ENCODE measurements around the gene GPBAR1. TPM values are rescaled to one million over a fixed set of nuclear protein-coding genes. Genes with fewer than 3 reads are reported as not detected.

The GPBAR1 gene
- total and polyA plus RNA-seq, 11 donors: 0.52 to 4.7 (median 1.2) TPM

GRCh38 chr2:218216674-218217359, 44.0 kb upstream of the GPBAR1 start, which contains the start of gene ARPC2:
TSS of gene ARPC2 (plus strand) at chr2:218217189. CDS start at chr2:218217471, 282 bp downstream.
- no peaks in the 10 kb centered on the region for H3K27me3 ChIP-seq
- peak; percentile 92 to 98 (median 98) for ATAC-seq
- peak within 1 kb of the TSS; percentile 84 to 98 (median 96) for H3K27ac ChIP-seq
- peak; percentile 96 to 97 (median 97) for DNase-seq
- intact Hi-C loops (cut with DNase I): loop anchor here in 5 of 10 donors (1.0 to 10.0 kb wide), 7 partner anchors 40 to 180 kb away; partner anchors contain the start of genes AAMP (in 1 of the 5), CTDSP1 (in 1 of the 5), GPBAR1 (in 1 of the 5) and PNKD (in 1 of the 5)
- H3K36me3 ChIP-seq: peaks cover 0 to 30% (median 1%) of the 10 kb centered on the region in 9 donors
- WGBS, 4 donors: 0 to 1% (median 1%) methylated on average over 50 to 60 of the region's 60 CpGs
- H3K4me3 ChIP-seq: peak within 1 kb of the TSS; percentile 62 to 99 (median 96)
- H3K9me3 ChIP-seq: no peaks in the 10 kb centered on the region
- TF ChIP-seq POLR2A (IDR thresholded peaks at IDR 0.05) (peak in 1 of 2 donors; percentile 85), CTCF (IDR thresholded peaks at IDR 0.05) (peak in 1 of 12 donors; percentile 10)
- H3K4me1 ChIP-seq: peaks cover 0 to 55% (median 39%) of the 10 kb centered on the region in 12 donors

GRCh38 chr2:218217360-218218267, 43.2 kb upstream of the GPBAR1 start:
- TF ChIP-seq CTCF (IDR thresholded peaks at IDR 0.05) (no peak), POLR2A (IDR thresholded peaks at IDR 0.05) (no peak)
- intact Hi-C loops (cut with DNase I): loop anchor here in 5 of 10 donors (1.0 to 10.0 kb wide), 7 partner anchors 40 to 180 kb away; partner anchors contain the start of genes AAMP (in 1 of the 5), CTDSP1 (in 1 of the 5), GPBAR1 (in 1 of the 5) and PNKD (in 1 of the 5)
- Histone ChIP-seq H3K27me3 (no peaks in the 10 kb centered on the region), H3K27ac (peak overlapping the region; percentile 84 to 98 (median 96)), H3K4me3 (peak overlapping the region; percentile 62 to 99 (median 96)), H3K36me3 (peaks cover 0 to 38% (median 8%) of the 10 kb centered on the region in 9 donors), H3K9me3 (no peaks in the 10 kb centered on the region), H3K4me1 (peaks cover 0 to 63% (median 47%) of the 10 kb centered on the region in 12 donors)
- peak; percentile 59 to 85 (median 67) for DNase-seq
- 0 to 1% (median 1%) methylated on average over 23 to 47 of the region's 47 CpGs for WGBS, 4 donors
- peak; percentile 29 to 71 (median 64) for ATAC-seq

- WGBS, 4 donors: 14 to 16% (median 16%) methylated on average over 4 of the region's 4 CpGs
- peaks cover 0 to 47% (median 11%) of the 10 kb centered on the region in 9 donors for H3K36me3 ChIP-seq
- DNase-seq (no peak), ATAC-seq (no peak)
- peak overlapping the region; percentile 62 to 99 (median 96) for H3K4me3 ChIP-seq
- H3K4me1 ChIP-seq: peaks cover 0 to 72% (median 55%) of the 10 kb centered on the region in 12 donors
- TF ChIP-seq POLR2A (IDR thresholded peaks at IDR 0.05): no peak
- TF ChIP-seq CTCF (IDR thresholded peaks at IDR 0.05): no peak
- no peaks in the 10 kb centered on the region for H3K27me3 ChIP-seq
- intact Hi-C loops (cut with DNase I): loop anchor here in 3 of 10 donors (5.0 to 10.0 kb wide), 3 partner anchors 39 to 179 kb away; partner anchors contain the start of genes CTDSP1 (in 1 of the 3) and GPBAR1 (in 1 of the 3)
- H3K9me3 ChIP-seq: no peaks in the 10 kb centered on the region
- peak overlapping the region; percentile 84 to 98 (median 96) for H3K27ac ChIP-seq
These were observed 42.3 kb upstream of the GPBAR1 start for GRCh38 chr2:218218268-218219185.

Measured in heart left ventricle (tissue), 16 donors.